ENCODE results near the gene XPC.

- TF ChIP-seq CTCF (IDR thresholded peaks at IDR 0.05) (no peak), REST (IDR thresholded peaks at IDR 0.05; ENCODE audit: insufficient read depth in 1 of 2, low read depth in 2 of 2, low read length in 1 of 2) (no peak), POLR2AphosphoS5 (IDR thresholded peaks at IDR 0.05; ENCODE audit: low read depth, low read length) (no peak), SIN3A (IDR thresholded peaks at IDR 0.05; ENCODE audit: borderline replicate concordance, insufficient read depth, low read depth, low read length) (no peak)
These were observed 44.6 kb upstream of the XPC start for GRCh38 chr3:14222900-14223594.
